Esophagus muscularis mucosa (tissue), 4 donors: ENCODE data around the gene ATP5F1A. TPM values are rescaled to one million over a fixed set of nuclear protein-coding genes. Genes with fewer than 3 reads are reported as not detected.
"Not testable (repeated sequence)": the region's sequence is repeated elsewhere in the genome, so short reads cannot be mapped to it uniquely, and the experiment has no call there.

Experiments
- DNase-seq: peaks from one replicate; pipeline ENCODE4 v3.0.0-alpha.2; 2017; ENCODE audit errors: extremely low spot score
- H3K27ac ChIP-seq, 4 donors: fragments of 200-600 bp; sonication (generic); replicated peaks in 1 of 4; 1 replicate in 3 of 4; 2 replicates in 1 of 4; pipeline ENCODE4 v1.5.1; 2016 to 2019; ENCODE audit warnings: mild to moderate bottlenecking in 1 of 4
- H3K27me3 ChIP-seq, 4 donors: fragments of 200-600 bp; sonication (generic); one replicate each; pipeline versions ENCODE4 v1.5.1 to v1.6.0; 2016 to 2019
- H3K36me3 ChIP-seq, 4 donors: fragments of 200-600 bp; sonication (generic); one replicate each; pipeline ENCODE4 v1.5.1; 2016 to 2019
- H3K4me1 ChIP-seq, 4 donors: fragments of 200-600 bp; sonication (generic); one replicate each; pipeline ENCODE4 v1.5.1; 2016 to 2019
- H3K4me3 ChIP-seq, 4 donors: fragments of 200-600 bp; sonication (generic); 1 replicate in 2 of 4; 2 replicates in 2 of 4; pipeline ENCODE4 v1.5.1; 2016 to 2019; ENCODE audit warnings: mild to moderate bottlenecking in 4 of 4, moderate library complexity in 1 of 4
- H3K9me3 ChIP-seq, 4 donors: fragments of 200-600 bp; sonication (generic); 1 replicate in 3 of 4; 2 replicates in 1 of 4; pipeline ENCODE4 v1.5.1; 2016 to 2019
- CTCF ChIP-seq, 3 experiments: fragments of 200-600 bp in 2 of 3; fragments of 450-650 bp in 1 of 3; sonication (generic) in 2 of 3; IDR thresholded peaks; one replicate each; pipeline ENCODE4 v1.5.1; 2017 to 2019; ENCODE audit warnings: antibody characterized with exemption in 3 of 3, mild to moderate bottlenecking in 2 of 3, moderate library complexity in 1 of 3
- EP300 ChIP-seq: sonication (generic); formaldehyde crosslinking; IDR thresholded peaks from one replicate; pipeline ENCODE4 v1.6.1; 2017; ENCODE audit warnings: antibody characterized with exemption
- POLR2A ChIP-seq: fragments of 450-650 bp; IDR thresholded peaks from one replicate; pipeline ENCODE4 v1.6.1; 2017; ENCODE audit warnings: antibody characterized with exemption, moderate library complexity, mild to moderate bottlenecking, low read depth
- POLR2AphosphoS5 ChIP-seq, 2 donors: sonication (generic); formaldehyde crosslinking; IDR thresholded peaks; one replicate each; pipeline ENCODE4 v1.6.1; 2017; ENCODE audit warnings: antibody characterized with exemption in 2 of 2
- WGBS: methylation state at CpG from one replicate; pipeline ENCODE4 v1.1.5; 2018; 5-methylcytosine and 5-hydroxymethylcytosine counted together
- intact Hi-C: fragments of 100-400 bp; cut with DNase I; formaldehyde crosslinking; loops from one replicate; pipeline ENCODE4 v1.15.1; 2023
- total RNA-seq, 4 donors: library from RNA; depleted of rRNA; stranded (reverse); fragments of >200 nt; gene quantifications; one replicate each; pipeline versions ENCODE4 v1.1.0 to v1.2.1, GENCODE V29; 2016

The ATP5F1A gene
- total RNA-seq, result 100 to 1,000 TPM; 417 to 545 (median 470) TPM

- intact Hi-C loops, result no loop called here
- Histone ChIP-seq H3K9me3 (no peaks in the 10 kb centered on the region), H3K4me3 (peak within 1 kb of the TSS; percentile 77 to 97 (median 82)), H3K4me1 (peaks cover 36 to 51% (median 48%) of the 10 kb centered on the region in 4 donors), H3K27ac (peak within 1 kb of the TSS; percentile 85 to 98 (median 91)), H3K27me3 (no peaks in the 10 kb centered on the region), H3K36me3 (peaks cover 5 to 20% (median 18%) of the 10 kb centered on the region in 4 donors)
- under 1% methylated on average over 30 of the region's 53 CpGs for WGBS
- TF ChIP-seq POLR2AphosphoS5 (IDR thresholded peaks at IDR 0.05) (peak; percentile 89 to 95), EP300 (no peak), CTCF (IDR thresholded peaks at IDR 0.05) (peak in 1 of 3 experiments; percentile 5), POLR2A (peak; percentile 76)
- DNase-seq, result peak; percentile 99
Measured at GRCh38 chr18:46097801-46098615, at the start of gene ATP5F1A. Gene ATP5F1A, minus strand, starts transcription at chr18:46098296. Its CDS starts 65 bp downstream, at chr18:46098231.

GRCh38 chr18:46141199-46141598 is 43.1 kb upstream of the ATP5F1A start:
- WGBS, result 90% methylated on average over 4 of the region's 4 CpGs
- DNase-seq, result no peak
- Histone ChIP-seq H3K9me3 (no peaks in the 10 kb centered on the region), H3K27ac (no peak overlapping the region), H3K4me1 (no peaks in the 10 kb centered on the region), H3K27me3 (no peaks in the 10 kb centered on the region), H3K4me3 (no peak overlapping the region), H3K36me3 (no peaks in the 10 kb centered on the region)
- intact Hi-C loops, result no loop called here
- TF ChIP-seq POLR2A, result no peak
- no peak for TF ChIP-seq EP300

DNA sequence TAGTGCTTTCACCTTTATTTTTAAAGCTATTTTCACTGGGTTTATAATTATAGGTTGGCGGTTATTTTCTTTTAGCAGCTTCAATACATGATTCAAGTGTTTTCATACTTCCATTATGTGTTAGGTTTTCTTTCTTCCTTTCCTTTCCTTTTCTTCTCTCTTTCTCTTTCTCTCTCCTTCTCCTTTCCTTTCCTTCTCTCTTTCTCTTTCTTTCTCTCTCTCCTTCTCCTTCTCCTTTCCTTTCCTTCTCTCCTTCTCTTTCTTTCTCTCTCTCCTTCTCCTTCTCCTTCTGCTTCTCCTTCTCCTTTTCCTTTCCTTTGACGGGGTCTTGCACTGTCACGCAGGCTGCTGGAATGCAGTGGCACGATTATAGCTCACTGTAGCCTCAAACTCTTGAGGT is 42.1 kb upstream of the ATP5F1A start:
- Histone ChIP-seq H3K36me3 (no peaks in the 10 kb centered on the region), H3K9me3 (no peaks in the 10 kb centered on the region), H3K4me3 (no peak overlapping the region), H3K27ac (no peak overlapping the region), H3K27me3 (no peaks in the 10 kb centered on the region), H3K4me1 (no peaks in the 10 kb centered on the region)
- no peak for DNase-seq
- intact Hi-C loops, result no loop called here
- TF ChIP-seq EP300, result no peak
- TF ChIP-seq POLR2A, result no peak
- no peak for TF ChIP-seq POLR2AphosphoS5 (IDR thresholded peaks at IDR 0.05)
- no peak for TF ChIP-seq CTCF (IDR thresholded peaks at IDR 0.05)
- WGBS, result 96% methylated on average over 4 of the region's 4 CpGs

GRCh38 chr18:46134920-46135675 is 37.0 kb upstream of the ATP5F1A start:
- Histone ChIP-seq H3K36me3 (peaks cover 0 to 20% (median 12%) of the 10 kb centered on the region in 4 donors), H3K9me3 (no peaks in the 10 kb centered on the region), H3K4me3 (no peak overlapping the region), H3K27ac (no peak overlapping the region), H3K27me3 (no peaks in the 10 kb centered on the region), H3K4me1 (no peaks in the 10 kb centered on the region)
- 67% methylated on average over 9 of the region's 9 CpGs for WGBS
- TF ChIP-seq POLR2A (no peak), CTCF (IDR thresholded peaks at IDR 0.05) (no peak), POLR2AphosphoS5 (IDR thresholded peaks at IDR 0.05) (no peak), EP300 (no peak)
- intact Hi-C loops, result no loop called here
- DNase-seq, result no peak

GRCh38 chr18:46133534-46133933 is 35.4 kb upstream of the ATP5F1A start:
- intact Hi-C loops, result no loop called here
- Histone ChIP-seq H3K9me3 (no peaks in the 10 kb centered on the region), H3K4me3 (no peak overlapping the region), H3K36me3 (peaks cover 11 to 36% (median 26%) of the 10 kb centered on the region in 4 donors), H3K27me3 (no peaks in the 10 kb centered on the region), H3K27ac (no peak overlapping the region), H3K4me1 (no peaks in the 10 kb centered on the region)
- DNase-seq, result no peak
- TF ChIP-seq POLR2AphosphoS5 (IDR thresholded peaks at IDR 0.05) (no peak), CTCF (IDR thresholded peaks at IDR 0.05) (no peak), EP300 (no peak), POLR2A (no peak)
- WGBS, result 72% methylated on average over 3 of the region's 3 CpGs

GRCh38 chr18:46130549-46130948 is 32.5 kb upstream of the ATP5F1A start:
- H3K27me3 ChIP-seq, DNase-seq, H3K4me1 ChIP-seq, H3K27ac ChIP-seq, H3K9me3 ChIP-seq, H3K4me3 ChIP-seq, intact Hi-C loops: not testable (repeated sequence)
- peaks cover 34 to 65% (median 45%) of the 10 kb centered on the region in 4 donors for H3K36me3 ChIP-seq
- WGBS, result 98% methylated on average over 8 of the region's 8 CpGs
